ENCODE results near the gene MAP4K4.

DNA sequence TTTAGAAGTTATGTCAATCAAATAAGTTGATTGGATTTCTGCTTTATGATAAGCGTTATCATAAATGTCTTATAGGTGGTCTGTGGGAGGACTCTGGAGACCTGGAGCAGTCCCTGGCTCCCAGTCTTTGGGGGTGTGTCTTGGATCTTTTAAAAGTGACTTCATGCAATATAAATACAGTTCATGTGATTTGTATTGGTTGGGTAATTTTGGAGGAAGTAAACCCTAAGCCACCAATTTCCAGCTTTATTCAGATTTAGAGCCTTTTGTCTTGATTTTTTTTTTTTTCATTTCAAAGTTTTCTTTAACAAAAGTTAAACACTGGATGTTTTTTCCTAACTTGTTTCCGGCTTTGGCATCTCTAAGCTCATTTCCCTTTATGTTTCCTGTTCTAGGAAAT, 68.8 kb downstream of the MAP4K4 start:
- TF ChIP-seq, protein P1, sequence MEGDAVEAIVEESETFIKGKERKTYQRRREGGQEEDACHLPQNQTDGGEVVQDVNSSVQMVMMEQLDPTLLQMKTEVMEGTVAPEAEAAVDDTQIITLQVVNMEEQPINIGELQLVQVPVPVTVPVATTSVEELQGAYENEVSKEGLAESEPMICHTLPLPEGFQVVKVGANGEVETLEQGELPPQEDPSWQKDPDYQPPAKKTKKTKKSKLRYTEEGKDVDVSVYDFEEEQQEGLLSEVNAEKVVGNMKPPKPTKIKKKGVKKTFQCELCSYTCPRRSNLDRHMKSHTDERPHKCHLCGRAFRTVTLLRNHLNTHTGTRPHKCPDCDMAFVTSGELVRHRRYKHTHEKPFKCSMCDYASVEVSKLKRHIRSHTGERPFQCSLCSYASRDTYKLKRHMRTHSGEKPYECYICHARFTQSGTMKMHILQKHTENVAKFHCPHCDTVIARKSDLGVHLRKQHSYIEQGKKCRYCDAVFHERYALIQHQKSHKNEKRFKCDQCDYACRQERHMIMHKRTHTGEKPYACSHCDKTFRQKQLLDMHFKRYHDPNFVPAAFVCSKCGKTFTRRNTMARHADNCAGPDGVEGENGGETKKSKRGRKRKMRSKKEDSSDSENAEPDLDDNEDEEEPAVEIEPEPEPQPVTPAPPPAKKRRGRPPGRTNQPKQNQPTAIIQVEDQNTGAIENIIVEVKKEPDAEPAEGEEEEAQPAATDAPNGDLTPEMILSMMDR (optimal IDR thresholded peaks at IDR 0.05 in 1 of 3, IDR thresholded peaks at IDR 0.05 in 1 of 3, conservative IDR thresholded peaks at IDR 0.05 in 1 of 3; ENCODE audit: extremely low read depth in 1 of 3, insufficient read depth in 2 of 3, low read length in 3 of 3) = no peak
- TF ChIP-seq EZH2 (IDR thresholded peaks at IDR 0.05; ENCODE audit: low read length) = no peak
